ENCODE data around the gene ZNF783. TPM values are rescaled to one million over a fixed set of nuclear protein-coding genes. Genes with fewer than 3 reads are reported as not detected.
"Not testable (repeated sequence)": the region's sequence is repeated elsewhere in the genome, so short reads cannot be mapped to it uniquely, and the experiment has no call there.

Gene ZNF783
- 10 to 100 TPM; 14.2 to 22.8 (median 20.5) TPM for polyA plus RNA-seq (ENCODE audit: insufficient read length in 3 of 3)
- long read RNA-seq, donor 1, full-length matches to known transcripts: 1 of 1 reads
- long read RNA-seq, donor 1, partial matches to known transcripts: 0 of 1 reads
- long read RNA-seq, donor 1, other reads (novel, unspliced or antisense): 0 of 1 reads
- long read RNA-seq, donor 2, full-length matches to known transcripts: 1 of 8 reads
- long read RNA-seq, donor 2, partial matches to known transcripts: 7 of 8 reads
- long read RNA-seq, donor 2, other reads (novel, unspliced or antisense): 0 of 8 reads
- long read RNA-seq, donor 3, full-length matches to known transcripts: 1 of 1 reads
- long read RNA-seq, donor 3, partial matches to known transcripts: 0 of 1 reads
- long read RNA-seq, donor 3, other reads (novel, unspliced or antisense): 0 of 1 reads
- long read RNA-seq, donor 4: 0 reads
- long read RNA-seq, donor 5: 0 reads
- long read RNA-seq, donor 6, full-length matches to known transcripts: 2 of 2 reads
- long read RNA-seq, donor 6, partial matches to known transcripts: 0 of 2 reads
- long read RNA-seq, donor 6, other reads (novel, unspliced or antisense): 0 of 2 reads
- long read RNA-seq, donor 7, full-length matches to known transcripts: 5 of 5 reads
- long read RNA-seq, donor 7, partial matches to known transcripts: 0 of 5 reads
- long read RNA-seq, donor 7, other reads (novel, unspliced or antisense): 0 of 5 reads
- long read RNA-seq, donor 8: 0 reads
- long read RNA-seq, donor 9: 0 reads
- long read RNA-seq, donor 10, full-length matches to known transcripts: 2 of 11 reads
- long read RNA-seq, donor 10, partial matches to known transcripts: 9 of 11 reads
- long read RNA-seq, donor 10, other reads (novel, unspliced or antisense): 0 of 11 reads
- long read RNA-seq, donor 11, partial matches to known transcripts: 5 of 5 reads
- long read RNA-seq, donor 11, other reads (novel, unspliced or antisense): 0 of 5 reads
- long read RNA-seq, donor 12, full-length matches to known transcripts: 1 of 1 reads
- long read RNA-seq, donor 12, partial matches to known transcripts: 0 of 1 reads
- long read RNA-seq, donor 12, other reads (novel, unspliced or antisense): 0 of 1 reads
- long read RNA-seq, donor 13: 0 reads
- long read RNA-seq, donor 14, full-length matches to known transcripts: 1 of 1 reads
- long read RNA-seq, donor 14, partial matches to known transcripts: 0 of 1 reads
- long read RNA-seq, donor 14, other reads (novel, unspliced or antisense): 0 of 1 reads
- long read RNA-seq, donor 15, full-length matches to known transcripts: 1 of 7 reads
- long read RNA-seq, donor 15, partial matches to known transcripts: 6 of 7 reads
- long read RNA-seq, donor 15, other reads (novel, unspliced or antisense): 0 of 7 reads
- long read RNA-seq, donor 16: 0 reads

- DNase-seq: peak; percentile 87
These were observed at the start of gene ZNF783 for GRCh38 chr7:149261829-149262617. Gene ZNF783, plus strand, starts transcription at chr7:149262196. Its CDS starts 138 bp downstream, at chr7:149262334.

DNA sequence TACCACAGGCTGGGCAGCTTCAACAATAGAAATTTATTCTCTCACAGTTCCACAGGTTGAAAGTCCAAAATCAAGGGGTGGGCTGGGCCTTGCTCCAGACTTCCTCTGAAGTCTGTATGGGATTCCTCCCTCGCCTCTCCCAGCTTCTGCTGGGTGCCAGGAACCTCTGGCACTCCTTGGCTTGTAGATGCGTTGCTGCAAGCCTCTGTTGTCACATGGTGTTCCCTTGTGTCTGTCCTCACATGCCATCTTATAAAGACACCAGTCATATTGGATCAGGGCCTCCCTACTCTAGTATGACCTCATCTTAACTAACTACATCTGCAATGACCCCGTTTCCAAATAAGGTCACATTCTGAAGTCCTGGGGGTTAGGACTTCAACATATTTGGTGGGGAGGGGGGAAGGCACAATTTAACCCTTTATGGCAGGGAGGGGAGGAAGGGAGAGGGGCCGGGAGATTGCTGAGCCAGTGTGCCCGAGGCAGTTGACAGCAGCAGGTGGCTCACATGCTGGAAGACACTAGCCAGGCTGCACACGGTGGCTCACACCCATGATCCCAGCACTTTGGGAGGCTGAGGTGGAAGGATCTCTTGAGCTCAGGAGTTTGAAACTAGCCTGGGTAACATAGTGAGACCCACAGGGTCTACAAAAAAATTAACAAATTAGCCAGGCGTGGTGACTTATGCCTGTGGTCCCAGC, 47.8 kb upstream of the ZNF783 start:
- no peak for DNase-seq

GRCh38 chr7:149216402-149216801, 45.6 kb upstream of the ZNF783 start:
- no peak for DNase-seq

DNA sequence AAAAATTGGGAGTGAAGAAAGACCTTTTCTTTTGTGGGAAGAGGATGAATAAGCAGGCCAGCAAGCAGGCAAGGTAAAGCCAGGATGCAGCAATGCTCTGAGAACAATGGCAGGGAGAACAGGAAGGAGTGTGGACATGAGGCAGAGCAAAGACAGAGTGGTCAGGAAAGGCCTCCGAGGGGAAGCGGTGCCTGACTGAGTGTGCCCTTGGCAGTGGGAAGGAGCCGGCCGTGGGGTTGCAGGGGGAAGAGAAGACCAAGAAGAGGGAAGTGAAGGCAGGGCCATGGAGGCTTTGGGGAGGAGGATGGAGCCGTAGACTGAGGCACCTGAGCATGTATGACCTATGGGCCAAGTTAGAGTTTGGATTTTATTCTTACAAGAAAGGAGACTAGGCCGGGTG, 44.4 kb upstream of the ZNF783 start:
- DNase-seq: no peak

GRCh38 chr7:149218469-149219420, 43.3 kb upstream of the ZNF783 start:
- DNase-seq: no peak

- DNase-seq: no peak
These were observed 41.5 kb upstream of the ZNF783 start for GRCh38 chr7:149220534-149220933.

DNA sequence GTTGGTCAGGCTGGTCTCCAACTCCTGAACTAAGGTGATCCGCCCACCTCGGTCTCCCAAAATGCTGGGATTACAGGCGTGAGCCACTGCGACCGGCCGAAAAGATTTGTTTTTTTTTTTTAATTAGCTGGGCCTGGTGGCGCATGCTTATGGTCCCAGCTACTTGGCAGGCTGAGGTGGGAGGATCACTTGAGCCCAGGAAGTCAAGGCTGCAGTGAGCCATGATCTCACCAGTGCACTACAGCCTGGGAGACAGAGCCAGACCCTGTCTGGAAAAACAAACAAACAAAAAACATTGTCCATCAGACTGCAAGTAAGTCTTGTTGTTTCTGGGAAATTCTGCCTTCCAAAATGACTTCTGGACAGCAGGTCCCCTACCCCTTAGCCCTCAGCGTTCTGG, 38.8 kb upstream of the ZNF783 start:
- no peak for DNase-seq

- DNase-seq: no peak
These were observed 38.2 kb upstream of the ZNF783 start for GRCh38 chr7:149223761-149224160.

GRCh38 chr7:149224352-149224751, 37.6 kb upstream of the ZNF783 start:
- DNase-seq: no peak

DNA sequence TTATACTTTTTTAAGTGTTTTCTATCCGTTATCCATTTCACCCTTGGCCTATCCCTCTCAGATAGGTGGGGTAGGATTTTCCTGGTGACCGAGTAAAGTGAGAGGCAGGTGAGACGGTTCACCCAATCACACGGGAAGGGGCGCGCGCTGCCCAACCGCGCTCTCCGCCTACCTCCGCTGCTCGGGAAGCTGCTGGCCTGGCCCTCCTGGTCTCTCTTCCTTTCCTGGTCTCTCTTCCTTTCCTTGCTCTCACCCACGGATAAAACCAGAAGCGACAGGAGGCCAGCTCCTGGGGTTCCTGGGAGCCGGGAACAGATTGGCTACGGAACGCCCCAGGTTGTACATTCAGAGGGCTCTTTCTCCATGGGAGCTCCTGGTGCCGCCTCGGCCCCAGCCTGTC, 36.9 kb upstream of the ZNF783 start:
- no peak for DNase-seq

GRCh38 chr7:149225656-149226055, 36.3 kb upstream of the ZNF783 start:
- no peak for DNase-seq

GRCh38 chr7:149226366-149226765, 35.6 kb upstream of the ZNF783 start:
- not testable (repeated sequence) for DNase-seq

DNA sequence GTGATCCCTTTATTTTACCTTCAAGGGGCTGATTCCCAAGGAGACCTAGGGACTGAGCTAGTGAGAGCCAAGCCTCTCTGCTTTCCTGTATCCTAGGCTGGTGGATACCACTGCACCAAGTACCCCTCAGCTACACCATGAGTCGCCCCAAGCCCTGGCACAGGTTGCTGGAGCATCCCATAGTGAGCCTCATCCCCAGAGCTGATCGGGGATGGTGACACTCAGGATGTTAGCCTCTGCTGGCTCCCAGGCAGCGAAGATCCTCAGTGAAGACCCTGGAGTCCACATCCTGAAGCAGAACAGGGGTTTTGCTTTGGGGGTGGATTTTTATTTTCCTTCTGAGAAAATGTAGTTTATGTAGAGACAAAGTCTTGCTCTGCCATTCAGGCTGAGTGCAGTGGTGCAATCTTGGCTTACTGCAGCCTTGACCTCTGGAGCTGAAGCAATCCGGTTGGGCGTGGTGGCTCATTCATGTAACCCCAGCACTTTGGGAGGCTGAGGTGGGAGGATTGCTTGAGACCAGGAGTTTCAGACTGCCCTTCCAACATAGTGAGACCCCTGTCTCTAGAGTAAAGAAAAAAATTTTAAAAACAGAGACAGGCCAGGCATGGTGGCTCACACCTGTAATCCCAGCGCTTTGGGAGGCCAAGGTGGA, 35.0 kb upstream of the ZNF783 start:
- no peak for DNase-seq

GRCh38 chr7:149228831-149229471, 33.0 kb upstream of the ZNF783 start:
- no peak for DNase-seq

DNA sequence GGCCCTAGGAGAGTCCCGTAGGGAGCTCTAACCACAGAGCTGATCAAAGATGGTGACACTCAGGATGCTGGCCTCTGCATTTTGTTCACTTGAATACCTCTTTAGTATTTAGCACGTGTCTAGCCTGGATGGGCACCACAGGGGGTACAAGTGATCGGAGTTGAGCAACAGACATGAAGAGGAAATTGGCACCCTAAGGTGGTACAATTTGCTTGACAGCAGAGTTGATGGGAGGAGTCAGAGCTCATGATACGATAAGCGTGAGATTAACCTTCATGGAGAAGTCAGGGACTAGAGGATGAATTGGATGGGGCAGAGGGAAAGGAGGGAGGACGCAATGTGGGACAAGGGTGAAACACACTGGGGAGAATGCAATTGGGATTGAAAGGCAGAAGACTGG, 32.5 kb upstream of the ZNF783 start:
- no peak for DNase-seq

- DNase-seq: no peak
These were observed 29.6 kb upstream of the ZNF783 start for GRCh38 chr7:149232362-149232761.

DNA sequence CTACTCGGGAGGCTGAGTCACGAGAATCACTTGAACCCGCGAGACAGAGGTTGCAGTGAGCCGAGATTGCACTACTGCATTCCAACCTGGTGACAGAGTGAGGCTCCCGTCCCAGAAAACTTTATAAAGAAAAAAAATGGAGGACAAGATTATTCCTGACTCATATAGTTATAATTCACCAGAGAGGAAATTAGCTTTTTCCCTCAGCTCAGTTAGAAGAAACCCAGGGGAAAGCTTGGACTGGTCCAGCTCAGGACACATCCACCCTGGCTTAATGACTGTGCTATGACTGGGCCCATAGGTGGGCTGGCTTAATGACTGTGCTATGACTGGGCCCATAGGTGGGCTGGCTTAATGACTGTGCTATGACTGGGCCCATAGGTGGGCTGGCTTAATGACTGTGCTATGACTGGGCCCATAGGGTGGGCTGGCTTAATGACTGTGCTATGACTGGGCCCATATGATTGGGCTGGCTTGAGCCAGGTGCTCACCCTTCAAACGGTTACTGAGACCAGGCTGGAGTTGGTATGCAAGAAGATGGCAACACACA, 28.3 kb upstream of the ZNF783 start:
- DNase-seq: not testable (repeated sequence)

- no peak for DNase-seq
These were observed 24.5 kb upstream of the ZNF783 start for GRCh38 chr7:149237502-149237901.
